H1 (cell line): ENCODE results near the gene ARMH1. TPM values are rescaled to one million over a fixed set of nuclear protein-coding genes. Genes with fewer than 3 reads are reported as not detected.

ENCODE experiments used
- BRCA1 ChIP-seq: IDR thresholded peaks from 2 replicates; pipeline ENCODE4 v1.6.1; 2012; ENCODE audit warnings: low read depth, low read length, improper control_type of control experiment
- CEBPB ChIP-seq: IDR thresholded peaks from 2 replicates; pipeline ENCODE4 v1.6.1; 2012; ENCODE audit warnings: low read depth, low read length
- CREB1 ChIP-seq: IDR thresholded peaks from 2 replicates; pipeline ENCODE4 v1.6.1; 2012; ENCODE audit warnings: inconsistent platforms
- JUN ChIP-seq: IDR thresholded peaks from 2 replicates; pipeline ENCODE4 v1.6.1; 2011; ENCODE audit warnings: low read depth, mild to moderate bottlenecking, improper control_type of control experiment, low read length
- KDM1A ChIP-seq: fragments of 200-600, 300-600 bp; sonication (generic); IDR thresholded peaks from 2 replicates; pipeline ENCODE4 v1.7.1; 2016; ENCODE audit warnings: mild to moderate bottlenecking, low read length, borderline replicate concordance
- KDM5A ChIP-seq: fragments of 200-600 bp; IDR thresholded peaks from 2 replicates; pipeline ENCODE4 v1.7.1; 2012; ENCODE audit warnings: mild to moderate bottlenecking, low read length, inconsistent platforms, mixed read lengths
- NANOG ChIP-seq: IDR thresholded peaks from 2 replicates; pipeline ENCODE4 v1.6.1; 2011; ENCODE audit warnings: low read length, low read depth, mild to moderate bottlenecking, inconsistent platforms; ENCODE audit not compliant: insufficient read depth, poor library complexity, severe bottlenecking
- RBBP5 ChIP-seq: IDR thresholded peaks from 2 replicates; pipeline ENCODE4 v1.7.1; 2012; ENCODE audit warnings: low read depth, mild to moderate bottlenecking, inconsistent platforms, low read length, moderate library complexity, borderline replicate concordance
- SP1 ChIP-seq: IDR thresholded peaks from 2 replicates; pipeline ENCODE4 v1.6.1; 2011; ENCODE audit warnings: low read depth, low read length
- SRF ChIP-seq: IDR thresholded peaks from 2 replicates; pipeline ENCODE4 v1.6.1; 2011; ENCODE audit warnings: mild to moderate bottlenecking, low read depth, low read length, moderate library complexity
- TAF7 ChIP-seq: optimal IDR thresholded peaks from 2 replicates; pipeline ENCODE3; 2011; ENCODE audit warnings: low read depth, mild to moderate bottlenecking, inconsistent platforms, low read length, moderate library complexity, borderline replicate concordance
- TEAD4 ChIP-seq: IDR thresholded peaks from 2 replicates; pipeline ENCODE4 v1.6.1; 2012; ENCODE audit warnings: low read depth, low read length, inconsistent platforms, mixed read lengths
- polyA plus RNA-seq, 7 experiments: library from polyadenylated mRNA; depleted of rRNA in 3 of 7; stranded (reverse) in 5 of 7; unstranded in 2 of 7; fragments of >200 nt in 5 of 7; fragments of 200-250 nt in 2 of 7; gene quantifications; 1 replicate in 5 of 7; 2 replicates in 1 of 7; 4 replicates in 1 of 7; pipeline versions ENCODE4 v1.2.1 to v1.2.3, GENCODE V29; 2011 to 2013; ENCODE audit warnings: missing spikeins in 2 of 7, mixed read lengths in 2 of 7
- total RNA-seq: library from RNA; stranded (reverse); fragmentation: NEBNext Ultra II Directional; extraction: Animal tissue kit (Norgen Biotek cat#: 25700); gene quantifications from 2 replicates; pipeline ENCODE4 v1.2.1, GENCODE V29; 2021
- TF ChIP-seq, protein P1 (sequence below): fragments of 300-600 bp; sonication (generic); IDR thresholded peaks from 2 replicates; pipeline ENCODE4 v1.7.1; 2012; ENCODE audit warnings: low read length, moderate library complexity, mild to moderate bottlenecking, inconsistent platforms; ENCODE audit not compliant: insufficient replicate concordance

The ARMH1 gene
- total and polyA plus RNA-seq, 2 of the 8 experiments (the other 6 are each of a cell fraction or from before 2014, with no cell fraction given), result 0.82 to 0.85 TPM

DNA sequence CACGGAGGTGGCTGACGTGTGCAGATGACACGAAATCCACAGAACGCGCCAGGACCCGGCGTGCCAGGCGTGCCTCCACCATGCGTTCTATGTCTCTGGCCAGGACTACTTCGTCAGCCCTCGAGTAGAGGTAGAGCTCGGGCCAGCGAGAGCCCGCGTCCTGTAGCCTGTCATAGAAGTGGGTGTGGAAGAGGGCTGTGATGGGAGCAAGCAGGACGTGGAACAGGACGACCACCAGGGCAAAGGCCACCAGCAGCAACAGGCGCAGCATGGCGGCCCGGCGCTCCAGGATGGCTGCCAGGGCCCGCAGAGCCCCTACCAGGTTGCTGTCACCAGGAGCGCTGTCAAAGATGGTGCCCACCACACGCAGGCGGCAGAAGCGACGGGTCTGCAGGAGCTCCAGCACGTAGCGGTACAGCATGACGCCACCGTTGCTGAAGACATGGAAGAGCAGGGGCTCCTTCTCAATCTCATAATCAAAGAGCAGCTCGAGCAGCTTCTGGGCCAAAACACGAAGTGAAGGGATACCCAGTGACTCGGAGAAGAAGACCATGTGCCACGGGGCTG is 19.8 kb upstream of the ARMH1 start (continued):
- TF ChIP-seq, protein P1, sequence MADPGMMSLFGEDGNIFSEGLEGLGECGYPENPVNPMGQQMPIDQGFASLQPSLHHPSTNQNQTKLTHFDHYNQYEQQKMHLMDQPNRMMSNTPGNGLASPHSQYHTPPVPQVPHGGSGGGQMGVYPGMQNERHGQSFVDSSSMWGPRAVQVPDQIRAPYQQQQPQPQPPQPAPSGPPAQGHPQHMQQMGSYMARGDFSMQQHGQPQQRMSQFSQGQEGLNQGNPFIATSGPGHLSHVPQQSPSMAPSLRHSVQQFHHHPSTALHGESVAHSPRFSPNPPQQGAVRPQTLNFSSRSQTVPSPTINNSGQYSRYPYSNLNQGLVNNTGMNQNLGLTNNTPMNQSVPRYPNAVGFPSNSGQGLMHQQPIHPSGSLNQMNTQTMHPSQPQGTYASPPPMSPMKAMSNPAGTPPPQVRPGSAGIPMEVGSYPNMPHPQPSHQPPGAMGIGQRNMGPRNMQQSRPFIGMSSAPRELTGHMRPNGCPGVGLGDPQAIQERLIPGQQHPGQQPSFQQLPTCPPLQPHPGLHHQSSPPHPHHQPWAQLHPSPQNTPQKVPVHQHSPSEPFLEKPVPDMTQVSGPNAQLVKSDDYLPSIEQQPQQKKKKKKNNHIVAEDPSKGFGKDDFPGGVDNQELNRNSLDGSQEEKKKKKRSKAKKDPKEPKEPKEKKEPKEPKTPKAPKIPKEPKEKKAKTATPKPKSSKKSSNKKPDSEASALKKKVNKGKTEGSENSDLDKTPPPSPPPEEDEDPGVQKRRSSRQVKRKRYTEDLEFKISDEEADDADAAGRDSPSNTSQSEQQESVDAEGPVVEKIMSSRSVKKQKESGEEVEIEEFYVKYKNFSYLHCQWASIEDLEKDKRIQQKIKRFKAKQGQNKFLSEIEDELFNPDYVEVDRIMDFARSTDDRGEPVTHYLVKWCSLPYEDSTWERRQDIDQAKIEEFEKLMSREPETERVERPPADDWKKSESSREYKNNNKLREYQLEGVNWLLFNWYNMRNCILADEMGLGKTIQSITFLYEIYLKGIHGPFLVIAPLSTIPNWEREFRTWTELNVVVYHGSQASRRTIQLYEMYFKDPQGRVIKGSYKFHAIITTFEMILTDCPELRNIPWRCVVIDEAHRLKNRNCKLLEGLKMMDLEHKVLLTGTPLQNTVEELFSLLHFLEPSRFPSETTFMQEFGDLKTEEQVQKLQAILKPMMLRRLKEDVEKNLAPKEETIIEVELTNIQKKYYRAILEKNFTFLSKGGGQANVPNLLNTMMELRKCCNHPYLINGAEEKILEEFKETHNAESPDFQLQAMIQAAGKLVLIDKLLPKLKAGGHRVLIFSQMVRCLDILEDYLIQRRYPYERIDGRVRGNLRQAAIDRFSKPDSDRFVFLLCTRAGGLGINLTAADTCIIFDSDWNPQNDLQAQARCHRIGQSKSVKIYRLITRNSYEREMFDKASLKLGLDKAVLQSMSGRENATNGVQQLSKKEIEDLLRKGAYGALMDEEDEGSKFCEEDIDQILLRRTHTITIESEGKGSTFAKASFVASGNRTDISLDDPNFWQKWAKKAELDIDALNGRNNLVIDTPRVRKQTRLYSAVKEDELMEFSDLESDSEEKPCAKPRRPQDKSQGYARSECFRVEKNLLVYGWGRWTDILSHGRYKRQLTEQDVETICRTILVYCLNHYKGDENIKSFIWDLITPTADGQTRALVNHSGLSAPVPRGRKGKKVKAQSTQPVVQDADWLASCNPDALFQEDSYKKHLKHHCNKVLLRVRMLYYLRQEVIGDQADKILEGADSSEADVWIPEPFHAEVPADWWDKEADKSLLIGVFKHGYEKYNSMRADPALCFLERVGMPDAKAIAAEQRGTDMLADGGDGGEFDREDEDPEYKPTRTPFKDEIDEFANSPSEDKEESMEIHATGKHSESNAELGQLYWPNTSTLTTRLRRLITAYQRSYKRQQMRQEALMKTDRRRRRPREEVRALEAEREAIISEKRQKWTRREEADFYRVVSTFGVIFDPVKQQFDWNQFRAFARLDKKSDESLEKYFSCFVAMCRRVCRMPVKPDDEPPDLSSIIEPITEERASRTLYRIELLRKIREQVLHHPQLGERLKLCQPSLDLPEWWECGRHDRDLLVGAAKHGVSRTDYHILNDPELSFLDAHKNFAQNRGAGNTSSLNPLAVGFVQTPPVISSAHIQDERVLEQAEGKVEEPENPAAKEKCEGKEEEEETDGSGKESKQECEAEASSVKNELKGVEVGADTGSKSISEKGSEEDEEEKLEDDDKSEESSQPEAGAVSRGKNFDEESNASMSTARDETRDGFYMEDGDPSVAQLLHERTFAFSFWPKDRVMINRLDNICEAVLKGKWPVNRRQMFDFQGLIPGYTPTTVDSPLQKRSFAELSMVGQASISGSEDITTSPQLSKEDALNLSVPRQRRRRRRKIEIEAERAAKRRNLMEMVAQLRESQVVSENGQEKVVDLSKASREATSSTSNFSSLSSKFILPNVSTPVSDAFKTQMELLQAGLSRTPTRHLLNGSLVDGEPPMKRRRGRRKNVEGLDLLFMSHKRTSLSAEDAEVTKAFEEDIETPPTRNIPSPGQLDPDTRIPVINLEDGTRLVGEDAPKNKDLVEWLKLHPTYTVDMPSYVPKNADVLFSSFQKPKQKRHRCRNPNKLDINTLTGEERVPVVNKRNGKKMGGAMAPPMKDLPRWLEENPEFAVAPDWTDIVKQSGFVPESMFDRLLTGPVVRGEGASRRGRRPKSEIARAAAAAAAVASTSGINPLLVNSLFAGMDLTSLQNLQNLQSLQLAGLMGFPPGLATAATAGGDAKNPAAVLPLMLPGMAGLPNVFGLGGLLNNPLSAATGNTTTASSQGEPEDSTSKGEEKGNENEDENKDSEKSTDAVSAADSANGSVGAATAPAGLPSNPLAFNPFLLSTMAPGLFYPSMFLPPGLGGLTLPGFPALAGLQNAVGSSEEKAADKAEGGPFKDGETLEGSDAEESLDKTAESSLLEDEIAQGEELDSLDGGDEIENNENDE, result no peak
- TF ChIP-seq RBBP5 (no peak), SRF (no peak), BRCA1 (no peak), KDM5A (no peak), KDM1A (no peak), JUN (no peak), TEAD4 (no peak), TAF7 (no peak), NANOG (no peak), SP1 (no peak), CREB1 (no peak), CEBPB (no peak)
